EL (cell line): ENCODE data around the gene SLC9C2.
"Not testable (repeated sequence)": the region's sequence is repeated elsewhere in the genome, so short reads cannot be mapped to it uniquely, and the experiment has no call there.

Experiments
- DNase-seq: peaks from one replicate; pipeline ENCODE4 v3.0.0-alpha.2; 2016

The SLC9C2 gene

GRCh38 chr1:173573596-173573995, 29.3 kb downstream of the SLC9C2 start:
- DNase-seq, result no peak

DNA sequence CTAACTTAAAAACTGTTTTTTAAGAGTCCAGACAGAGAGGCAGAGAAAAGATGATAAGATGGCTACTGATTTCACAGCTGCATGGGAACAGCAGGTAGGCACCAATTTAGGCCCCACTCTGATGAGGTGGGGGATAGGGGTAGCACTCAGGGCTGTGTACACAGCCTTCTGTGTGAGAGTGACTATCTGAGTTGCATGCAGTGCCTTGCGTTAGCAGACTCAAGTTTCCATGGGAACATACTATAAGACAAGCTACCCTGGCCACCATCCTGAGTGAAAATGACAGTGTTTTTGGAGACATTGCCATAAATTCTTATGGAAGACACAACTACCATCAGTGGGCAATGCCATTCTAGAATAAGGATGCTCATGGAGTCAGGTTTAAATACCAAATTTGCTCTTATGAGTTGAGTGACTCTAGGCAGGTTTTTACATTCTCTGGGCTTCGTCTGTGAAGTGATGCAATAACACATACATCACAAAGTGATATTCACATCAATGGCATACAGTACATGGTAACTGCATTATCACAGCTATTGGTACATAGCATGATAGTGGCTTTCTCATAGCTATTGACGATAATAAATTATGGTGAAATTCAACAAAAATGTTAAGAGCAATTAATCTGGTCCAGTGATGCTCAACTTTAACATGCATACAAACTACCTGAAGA, 30.5 kb downstream of the SLC9C2 start:
- DNase-seq, result no peak

DNA sequence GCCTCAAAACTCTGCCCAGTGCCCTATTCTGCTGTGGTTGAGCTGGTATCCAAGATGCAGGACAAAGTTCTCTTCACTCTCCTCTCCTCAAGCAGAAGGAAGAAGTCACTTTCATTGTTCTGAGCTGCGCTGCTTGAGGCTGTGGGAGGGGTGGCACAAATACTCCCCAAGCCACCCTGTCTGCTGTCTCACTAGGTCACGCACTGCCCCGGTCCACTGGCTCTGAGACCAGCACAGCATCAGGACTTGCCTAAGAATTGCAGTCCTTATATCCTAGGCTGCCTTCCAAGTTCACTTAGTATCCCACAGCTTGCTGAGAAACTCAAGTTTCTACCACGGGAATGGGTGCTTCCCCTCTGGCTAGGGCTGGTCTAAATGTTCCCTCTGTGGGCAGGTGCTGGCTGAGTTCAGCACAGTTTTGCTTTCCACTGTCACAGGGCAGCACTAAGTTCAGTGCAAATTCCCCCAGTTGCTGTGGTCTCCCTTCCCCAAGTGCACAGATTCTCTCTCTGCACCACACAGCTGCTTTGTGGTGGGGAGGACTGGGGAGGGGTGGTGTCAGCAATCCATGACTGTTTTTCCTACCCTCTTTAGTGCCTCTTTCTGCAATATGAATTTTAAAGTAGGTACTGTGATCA, 32.4 kb downstream of the SLC9C2 start:
- no peak for DNase-seq

- no peak for DNase-seq
Observed at GRCh38 chr1:173568483-173568882, 34.4 kb downstream of the SLC9C2 start.

- not testable (repeated sequence) for DNase-seq
Observed at GRCh38 chr1:173563846-173564245, 39.0 kb downstream of the SLC9C2 start.

DNA sequence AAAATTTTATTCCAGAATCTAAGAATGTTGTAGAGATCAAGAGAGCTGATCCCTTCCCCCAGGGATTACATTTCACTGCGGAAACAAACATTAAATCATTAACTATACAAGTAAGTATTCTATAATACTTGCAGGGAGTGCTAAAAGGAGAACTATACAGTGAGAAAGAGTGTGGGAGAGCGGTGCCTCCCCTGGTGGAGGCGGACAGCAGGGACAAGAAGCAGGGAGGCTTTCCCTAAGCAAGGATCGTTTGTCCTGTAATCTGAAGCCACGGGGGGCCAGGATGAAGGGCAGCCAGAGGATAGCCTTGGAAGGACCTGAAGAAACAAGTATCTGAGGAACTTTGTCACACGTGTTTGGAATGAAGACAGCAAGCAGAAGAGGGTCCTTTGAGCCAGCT, 40.1 kb downstream of the SLC9C2 start:
- no peak for DNase-seq

- no peak for DNase-seq
Observed at GRCh38 chr1:173561263-173561662, 41.6 kb downstream of the SLC9C2 start.

DNA sequence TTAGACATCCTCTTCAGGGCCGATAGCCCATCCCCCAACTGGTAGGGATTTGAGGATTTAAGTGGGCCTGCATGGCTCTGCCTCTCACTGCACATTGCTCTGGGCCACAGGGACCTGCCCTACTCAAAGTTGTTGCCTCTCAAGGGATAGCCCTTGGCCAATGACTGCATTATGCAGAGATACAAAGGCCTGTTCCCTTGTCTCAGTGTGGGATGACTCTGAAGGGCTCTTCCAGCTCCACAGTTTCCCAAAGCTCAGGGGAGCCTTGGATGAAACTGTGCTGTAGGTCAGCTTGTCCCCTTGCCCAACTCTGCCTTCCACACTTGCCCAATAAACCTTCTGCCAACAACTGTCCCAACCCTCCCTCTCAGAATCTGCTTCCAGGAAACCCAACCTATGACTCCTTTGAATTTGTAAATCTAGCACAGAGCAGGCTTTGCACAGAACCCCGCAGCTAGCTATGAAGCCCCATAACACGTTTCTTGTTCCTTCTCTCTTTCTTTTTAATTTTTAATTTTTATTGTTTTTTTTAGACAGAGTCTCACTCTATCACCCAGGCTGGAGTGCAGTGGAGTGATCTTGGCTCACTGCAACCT, 42.5 kb downstream of the SLC9C2 start:
- no peak for DNase-seq

- no peak for DNase-seq
Observed at GRCh38 chr1:173555651-173556305, 47.1 kb downstream of the SLC9C2 start.

- peak; percentile 19 for DNase-seq
Observed at GRCh38 chr1:173554541-173555250, 48.2 kb downstream of the SLC9C2 start.

DNA sequence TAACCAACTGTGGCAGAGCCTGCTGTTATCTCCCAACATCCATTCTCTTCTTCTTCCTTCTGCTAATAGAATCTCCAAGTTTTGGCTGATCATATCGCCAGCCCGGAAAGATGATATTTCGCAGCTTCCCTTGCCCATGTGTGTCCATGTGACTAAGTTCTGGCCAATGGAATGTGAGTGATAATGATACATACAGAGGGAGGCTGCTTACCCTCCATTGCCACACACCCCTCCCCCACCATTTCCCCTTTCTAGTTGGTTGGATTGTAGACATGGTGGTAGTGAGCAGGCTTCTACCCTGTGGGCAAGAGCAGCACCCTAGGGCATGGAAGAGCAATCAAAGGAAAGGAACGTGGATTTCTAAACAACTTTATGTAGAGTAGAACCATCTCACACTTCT, 48.8 kb downstream of the SLC9C2 start:
- DNase-seq, result no peak

- DNase-seq, result no peak
Observed at GRCh38 chr1:173553312-173553711, 49.6 kb downstream of the SLC9C2 start.

- no peak for DNase-seq
Observed at GRCh38 chr1:173551699-173552098, 51.2 kb downstream of the SLC9C2 start.

GRCh38 chr1:173549813-173550212, 53.1 kb downstream of the SLC9C2 start:
- DNase-seq, result no peak

DNA sequence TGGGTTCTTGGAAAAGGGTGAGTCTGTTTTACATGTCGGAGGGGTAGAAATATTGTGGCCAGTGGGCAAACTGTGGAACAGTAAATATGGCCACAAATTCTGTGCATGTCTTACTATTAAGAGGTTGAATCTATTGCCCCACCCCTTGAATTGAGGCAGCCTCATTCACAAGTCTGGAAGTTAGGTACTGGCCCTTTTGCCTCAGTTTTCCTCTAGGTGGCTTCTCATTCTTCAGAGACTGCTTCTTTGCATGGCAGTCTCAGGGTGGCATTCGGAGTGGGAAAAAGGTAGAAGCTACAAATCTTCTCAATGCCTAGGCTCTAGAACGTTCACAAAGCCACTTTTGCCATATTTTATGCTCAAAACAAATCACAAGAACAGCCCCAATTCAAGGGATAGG, 57.2 kb downstream of the SLC9C2 start:
- no peak for DNase-seq

DNA sequence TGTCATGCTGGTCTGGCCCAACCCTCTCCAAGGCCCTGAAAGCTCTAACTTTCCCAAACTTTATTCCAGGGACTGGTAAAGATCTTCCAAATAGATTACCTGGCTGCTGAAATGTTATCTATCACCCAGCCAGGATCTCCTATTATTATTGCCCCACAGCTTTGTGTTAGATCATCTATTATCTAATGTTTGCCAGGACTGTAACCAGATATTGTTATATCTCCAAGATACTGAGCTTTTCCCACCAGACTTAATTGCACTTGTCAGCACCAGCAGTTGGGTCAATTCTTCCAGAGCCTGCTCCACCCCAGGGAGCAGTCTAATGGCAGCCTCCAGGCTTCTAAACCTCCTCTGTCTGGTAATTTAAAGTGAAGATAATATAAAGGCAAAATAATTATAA, 66.6 kb downstream of the SLC9C2 start:
- no peak for DNase-seq

- no peak for DNase-seq
Observed at GRCh38 chr1:173532237-173532636, 70.6 kb downstream of the SLC9C2 start.

GRCh38 chr1:173530795-173531693, 71.8 kb downstream of the SLC9C2 start:
- DNase-seq, result no peak

GRCh38 chr1:173529106-173529505, 73.8 kb downstream of the SLC9C2 start:
- no peak for DNase-seq

DNA sequence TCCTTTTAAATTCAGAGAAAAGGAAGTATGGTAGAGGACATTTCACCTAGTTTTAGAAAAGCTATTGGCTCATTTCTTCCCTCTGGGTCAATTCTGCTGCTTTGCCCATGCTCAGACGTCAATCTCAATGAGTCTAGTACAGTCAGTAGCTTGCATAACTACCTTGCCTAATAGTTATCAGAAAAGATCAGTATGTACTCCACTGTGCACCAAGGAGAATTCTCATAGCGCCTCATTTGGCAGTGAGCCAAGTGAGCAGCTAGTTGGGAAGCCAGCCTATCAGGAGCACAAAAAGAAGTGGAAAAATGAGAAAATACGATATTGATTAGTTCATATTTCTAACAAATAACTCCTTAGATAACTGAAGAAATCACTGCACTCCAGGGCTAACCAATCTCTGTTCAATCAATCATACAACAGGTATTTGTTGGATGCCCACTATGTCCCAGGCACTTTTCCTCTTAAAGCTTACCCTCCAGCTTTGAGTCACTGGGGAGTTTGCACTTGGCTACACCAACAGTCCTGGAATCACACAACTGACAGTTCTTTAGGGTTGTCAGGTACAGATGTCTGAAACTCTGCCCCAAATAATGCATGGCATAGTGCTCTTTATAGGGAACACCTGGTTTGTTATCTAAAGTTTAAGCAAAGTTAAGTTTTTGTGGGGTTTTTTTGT, 75.6 kb downstream of the SLC9C2 start:
- peak; percentile 12 for DNase-seq

GRCh38 chr1:173525926-173526325, 76.9 kb downstream of the SLC9C2 start:
- no peak for DNase-seq

GRCh38 chr1:173523329-173523728, 79.5 kb downstream of the SLC9C2 start:
- no peak for DNase-seq
